HepG2 (cell line): Measurements from ENCODE around the gene ETV5. TPM values are rescaled to one million over a fixed set of nuclear protein-coding genes. Genes with fewer than 3 reads are reported as not detected.

Experiments used
- ARNT2 ChIP-seq: sonication (generic); formaldehyde crosslinking; IDR thresholded peaks from 2 replicates; pipeline ENCODE4 v1.8.0; 2022; ENCODE audit warnings: mild to moderate bottlenecking, low read depth, missing genetic modification reagents, moderate library complexity
- CEBPG ChIP-seq: IDR thresholded peaks from 2 replicates; pipeline ENCODE4 v1.6.1; 2016
- JARID2 ChIP-seq: sonication (generic); formaldehyde crosslinking; IDR thresholded peaks from 2 replicates; pipeline ENCODE4 v1.8.1; 2023; ENCODE audit warnings: missing genetic modification reagents, inconsistent platforms; ENCODE audit not compliant: insufficient replicate concordance
- KAT7 ChIP-seq: IDR thresholded peaks from 2 replicates; pipeline ENCODE4 v1.6.1; 2018; ENCODE audit warnings: borderline replicate concordance, missing compliant biosample characterization
- PAWR ChIP-seq: sonication (generic); formaldehyde crosslinking; IDR thresholded peaks from 2 replicates; pipeline ENCODE4 v1.4.0; 2020; ENCODE audit warnings: missing genetic modification reagents, mild to moderate bottlenecking, borderline replicate concordance
- PITX1 ChIP-seq: sonication (generic); formaldehyde crosslinking; IDR thresholded peaks from 2 replicates; pipeline ENCODE4 v1.5.1; 2020; ENCODE audit warnings: mild to moderate bottlenecking, missing genetic modification reagents
- ZNF3 ChIP-seq: IDR thresholded peaks from 2 replicates; pipeline ENCODE4 v1.7.0; 2017; ENCODE audit warnings: inconsistent platforms
- ZNF724P ChIP-seq: sonication (generic); formaldehyde crosslinking; IDR thresholded peaks from 2 replicates; pipeline ENCODE4 v1.8.0; 2022; ENCODE audit warnings: missing genetic modification reagents, borderline replicate concordance
- ZNF879 ChIP-seq: sonication (generic); formaldehyde crosslinking; IDR thresholded peaks from 2 replicates; pipeline ENCODE4 v1.8.1; 2023; ENCODE audit warnings: missing genetic modification reagents
- polyA plus RNA-seq, 8 experiments: library from polyadenylated mRNA; depleted of rRNA in 3 of 8; stranded (reverse) in 7 of 8; unstranded in 1 of 8; fragments of >200 nt; fragmentation: Illumina TruSeq in 4 of 8; extraction: Trizol in 4 of 8; gene quantifications; 2 replicates each; pipeline versions ENCODE4 v1.2.1 to v1.2.3, GENCODE V29; 2011 to 2016; ENCODE audit warnings: low read depth in 4 of 8, missing spikeins in 1 of 8, mixed read lengths in 1 of 8; ENCODE audit not compliant: insufficient read depth in 1 of 8
- total RNA-seq, 5 experiments: library from RNA; depleted of rRNA; stranded (reverse); fragments of >200 nt; fragmentation: Illumina TruSeq; extraction: Trizol; gene quantifications; 2 replicates each; pipeline ENCODE4 v1.2.3, GENCODE V29; 2016; ENCODE audit warnings: low read depth in 1 of 5
- TF ChIP-seq, protein P1 (sequence below): IDR thresholded peaks from 2 replicates; pipeline ENCODE4 v1.6.1; 2018; ENCODE audit warnings: missing genetic modification reagents, mild to moderate bottlenecking, missing compliant biosample characterization
- TF ChIP-seq, protein P2 (sequence below): sonication (generic); formaldehyde crosslinking; IDR thresholded peaks from 2 replicates; pipeline ENCODE4 v1.8.0; 2022; ENCODE audit warnings: mild to moderate bottlenecking, missing genetic modification reagents, moderate library complexity
- TF ChIP-seq, protein P3 (sequence below): sonication (generic); formaldehyde crosslinking; IDR thresholded peaks from 2 replicates; pipeline ENCODE4 v1.8.0; 2022; ENCODE audit warnings: mild to moderate bottlenecking, missing genetic modification reagents
- TF ChIP-seq, protein P4 (sequence below): sonication (generic); formaldehyde crosslinking; IDR thresholded peaks from 2 replicates; pipeline ENCODE4 v1.4.0; 2020; ENCODE audit warnings: missing genetic modification reagents, mild to moderate bottlenecking, borderline replicate concordance
- TF ChIP-seq, protein P5 (sequence below): sonication (generic); formaldehyde crosslinking; conservative IDR thresholded peaks from 2 replicates; pipeline ENCODE4 v1.8.0; 2022; ENCODE audit warnings: mild to moderate bottlenecking, moderate library complexity, missing genetic modification reagents
- TF ChIP-seq, protein P6 (sequence below): sonication (generic); formaldehyde crosslinking; conservative IDR thresholded peaks from 2 replicates; pipeline ENCODE4 v1.4.0; 2020; ENCODE audit warnings: missing genetic modification reagents
- TF ChIP-seq, protein P7 (sequence below): sonication (generic); formaldehyde crosslinking; IDR thresholded peaks from 2 replicates; pipeline ENCODE4 v1.9.0; 2022; ENCODE audit warnings: missing genetic modification reagents, mild to moderate bottlenecking, borderline replicate concordance

ETV5 gene
- total and polyA plus RNA-seq, 2 of the 13 experiments (the other 11 are each of a cell fraction or from before 2014, with no cell fraction given) = 52.9 to 57.2 TPM

DNA sequence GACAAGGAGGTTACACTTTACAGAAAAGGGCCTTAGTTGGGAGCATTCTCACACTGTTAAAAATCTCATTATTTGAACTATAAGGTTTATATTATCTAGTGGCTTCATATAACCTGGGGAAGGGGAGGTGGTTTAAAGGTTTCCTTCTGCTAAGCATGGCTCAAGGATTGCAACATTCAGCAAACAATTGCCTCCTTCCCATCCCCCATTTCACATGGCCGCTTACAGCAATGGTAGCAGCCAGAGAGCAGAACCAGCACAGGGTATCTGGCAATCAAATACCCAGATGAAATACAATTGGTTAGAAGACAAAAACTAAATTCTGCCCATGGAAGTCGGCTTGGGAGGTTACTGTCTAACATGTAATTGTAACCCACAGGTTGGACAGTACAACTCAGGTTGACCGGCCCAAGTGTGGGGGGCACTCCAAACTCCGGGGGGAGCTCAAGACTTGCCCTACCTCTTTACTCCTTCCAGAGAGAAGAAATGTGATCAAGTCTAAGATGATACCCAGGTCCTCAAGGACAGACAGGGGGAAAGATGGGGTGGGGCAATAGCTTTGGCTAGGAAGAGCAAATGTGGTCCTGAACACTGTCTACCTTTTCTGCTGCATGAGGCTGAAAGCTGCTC, 15.5 kb downstream of the ETV5 start (continued):
- TF ChIP-seq, protein P1, sequence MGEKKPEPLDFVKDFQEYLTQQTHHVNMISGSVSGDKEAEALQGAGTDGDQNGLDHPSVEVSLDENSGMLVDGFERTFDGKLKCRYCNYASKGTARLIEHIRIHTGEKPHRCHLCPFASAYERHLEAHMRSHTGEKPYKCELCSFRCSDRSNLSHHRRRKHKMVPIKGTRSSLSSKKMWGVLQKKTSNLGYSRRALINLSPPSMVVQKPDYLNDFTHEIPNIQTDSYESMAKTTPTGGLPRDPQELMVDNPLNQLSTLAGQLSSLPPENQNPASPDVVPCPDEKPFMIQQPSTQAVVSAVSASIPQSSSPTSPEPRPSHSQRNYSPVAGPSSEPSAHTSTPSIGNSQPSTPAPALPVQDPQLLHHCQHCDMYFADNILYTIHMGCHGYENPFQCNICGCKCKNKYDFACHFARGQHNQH (CRISPR knock-in tag) = 0 out of 2 replicates have a peak, but pooled peaks have one; percentile 30
- TF ChIP-seq, protein P2, sequence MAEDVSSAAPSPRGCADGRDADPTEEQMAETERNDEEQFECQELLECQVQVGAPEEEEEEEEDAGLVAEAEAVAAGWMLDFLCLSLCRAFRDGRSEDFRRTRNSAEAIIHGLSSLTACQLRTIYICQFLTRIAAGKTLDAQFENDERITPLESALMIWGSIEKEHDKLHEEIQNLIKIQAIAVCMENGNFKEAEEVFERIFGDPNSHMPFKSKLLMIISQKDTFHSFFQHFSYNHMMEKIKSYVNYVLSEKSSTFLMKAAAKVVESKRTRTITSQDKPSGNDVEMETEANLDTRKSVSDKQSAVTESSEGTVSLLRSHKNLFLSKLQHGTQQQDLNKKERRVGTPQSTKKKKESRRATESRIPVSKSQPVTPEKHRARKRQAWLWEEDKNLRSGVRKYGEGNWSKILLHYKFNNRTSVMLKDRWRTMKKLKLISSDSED (CRISPR knock-in tag) = no peak
- TF ChIP-seq, protein P3, sequence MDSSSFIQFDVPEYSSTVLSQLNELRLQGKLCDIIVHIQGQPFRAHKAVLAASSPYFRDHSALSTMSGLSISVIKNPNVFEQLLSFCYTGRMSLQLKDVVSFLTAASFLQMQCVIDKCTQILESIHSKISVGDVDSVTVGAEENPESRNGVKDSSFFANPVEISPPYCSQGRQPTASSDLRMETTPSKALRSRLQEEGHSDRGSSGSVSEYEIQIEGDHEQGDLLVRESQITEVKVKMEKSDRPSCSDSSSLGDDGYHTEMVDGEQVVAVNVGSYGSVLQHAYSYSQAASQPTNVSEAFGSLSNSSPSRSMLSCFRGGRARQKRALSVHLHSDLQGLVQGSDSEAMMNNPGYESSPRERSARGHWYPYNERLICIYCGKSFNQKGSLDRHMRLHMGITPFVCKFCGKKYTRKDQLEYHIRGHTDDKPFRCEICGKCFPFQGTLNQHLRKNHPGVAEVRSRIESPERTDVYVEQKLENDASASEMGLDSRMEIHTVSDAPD (CRISPR knock-in tag) = no peak
- TF ChIP-seq, protein P4, sequence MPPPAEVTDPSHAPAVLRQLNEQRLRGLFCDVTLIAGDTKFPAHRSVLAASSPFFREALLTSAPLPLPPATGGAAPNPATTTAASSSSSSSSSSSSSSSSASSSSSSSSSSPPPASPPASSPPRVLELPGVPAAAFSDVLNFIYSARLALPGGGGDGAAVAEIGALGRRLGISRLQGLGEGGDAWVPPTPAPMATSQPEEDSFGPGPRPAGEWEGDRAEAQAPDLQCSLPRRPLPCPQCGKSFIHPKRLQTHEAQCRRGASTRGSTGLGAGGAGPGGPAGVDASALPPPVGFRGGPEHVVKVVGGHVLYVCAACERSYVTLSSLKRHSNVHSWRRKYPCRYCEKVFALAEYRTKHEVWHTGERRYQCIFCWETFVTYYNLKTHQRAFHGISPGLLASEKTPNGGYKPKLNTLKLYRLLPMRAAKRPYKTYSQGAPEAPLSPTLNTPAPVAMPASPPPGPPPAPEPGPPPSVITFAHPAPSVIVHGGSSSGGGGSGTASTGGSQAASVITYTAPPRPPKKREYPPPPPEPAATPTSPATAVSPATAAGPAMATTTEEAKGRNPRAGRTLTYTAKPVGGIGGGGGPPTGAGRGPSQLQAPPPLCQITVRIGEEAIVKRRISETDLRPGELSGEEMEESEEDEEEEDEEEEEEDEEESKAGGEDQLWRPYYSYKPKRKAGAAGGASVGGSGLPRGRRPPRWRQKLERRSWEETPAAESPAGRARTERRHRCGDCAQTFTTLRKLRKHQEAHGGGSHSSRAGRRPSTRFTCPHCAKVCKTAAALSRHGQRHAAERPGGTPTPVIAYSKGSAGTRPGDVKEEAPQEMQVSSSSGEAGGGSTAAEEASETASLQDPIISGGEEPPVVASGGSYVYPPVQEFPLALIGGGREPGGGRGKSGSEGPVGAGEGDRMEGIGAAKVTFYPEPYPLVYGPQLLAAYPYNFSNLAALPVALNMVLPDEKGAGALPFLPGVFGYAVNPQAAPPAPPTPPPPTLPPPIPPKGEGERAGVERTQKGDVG (CRISPR knock-in tag) = no peak
- TF ChIP-seq, protein P5, sequence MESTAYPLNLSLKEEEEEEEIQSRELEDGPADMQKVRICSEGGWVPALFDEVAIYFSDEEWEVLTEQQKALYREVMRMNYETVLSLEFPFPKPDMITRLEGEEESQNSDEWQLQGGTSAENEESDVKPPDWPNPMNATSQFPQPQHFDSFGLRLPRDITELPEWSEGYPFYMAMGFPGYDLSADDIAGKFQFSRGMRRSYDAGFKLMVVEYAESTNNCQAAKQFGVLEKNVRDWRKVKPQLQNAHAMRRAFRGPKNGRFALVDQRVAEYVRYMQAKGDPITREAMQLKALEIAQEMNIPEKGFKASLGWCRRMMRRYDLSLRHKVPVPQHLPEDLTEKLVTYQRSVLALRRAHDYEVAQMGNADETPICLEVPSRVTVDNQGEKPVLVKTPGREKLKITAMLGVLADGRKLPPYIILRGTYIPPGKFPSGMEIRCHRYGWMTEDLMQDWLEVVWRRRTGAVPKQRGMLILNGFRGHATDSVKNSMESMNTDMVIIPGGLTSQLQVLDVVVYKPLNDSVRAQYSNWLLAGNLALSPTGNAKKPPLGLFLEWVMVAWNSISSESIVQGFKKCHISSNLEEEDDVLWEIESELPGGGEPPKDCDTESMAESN (CRISPR knock-in tag) = no peak
- TF ChIP-seq, protein P6, sequence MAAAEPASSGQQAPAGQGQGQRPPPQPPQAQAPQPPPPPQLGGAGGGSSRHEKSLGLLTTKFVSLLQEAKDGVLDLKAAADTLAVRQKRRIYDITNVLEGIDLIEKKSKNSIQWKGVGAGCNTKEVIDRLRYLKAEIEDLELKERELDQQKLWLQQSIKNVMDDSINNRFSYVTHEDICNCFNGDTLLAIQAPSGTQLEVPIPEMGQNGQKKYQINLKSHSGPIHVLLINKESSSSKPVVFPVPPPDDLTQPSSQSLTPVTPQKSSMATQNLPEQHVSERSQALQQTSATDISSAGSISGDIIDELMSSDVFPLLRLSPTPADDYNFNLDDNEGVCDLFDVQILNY (CRISPR knock-in tag) = no peak
- TF ChIP-seq ARNT2 (CRISPR knock-in tag) (no peak), ZNF3 (CRISPR knock-in tag) (no peak), KAT7 (CRISPR knock-in tag) (no peak), PITX1 (CRISPR knock-in tag) (peak; percentile 64; the same call in 1 of the 2 replicates), PAWR (CRISPR knock-in tag) (no peak), JARID2 (CRISPR knock-in tag) (no peak), ZNF879 (CRISPR knock-in tag) (no peak), ZNF724P (CRISPR knock-in tag) (no peak), CEBPG (CRISPR knock-in tag) (peak; percentile 95)
- TF ChIP-seq, protein P7, sequence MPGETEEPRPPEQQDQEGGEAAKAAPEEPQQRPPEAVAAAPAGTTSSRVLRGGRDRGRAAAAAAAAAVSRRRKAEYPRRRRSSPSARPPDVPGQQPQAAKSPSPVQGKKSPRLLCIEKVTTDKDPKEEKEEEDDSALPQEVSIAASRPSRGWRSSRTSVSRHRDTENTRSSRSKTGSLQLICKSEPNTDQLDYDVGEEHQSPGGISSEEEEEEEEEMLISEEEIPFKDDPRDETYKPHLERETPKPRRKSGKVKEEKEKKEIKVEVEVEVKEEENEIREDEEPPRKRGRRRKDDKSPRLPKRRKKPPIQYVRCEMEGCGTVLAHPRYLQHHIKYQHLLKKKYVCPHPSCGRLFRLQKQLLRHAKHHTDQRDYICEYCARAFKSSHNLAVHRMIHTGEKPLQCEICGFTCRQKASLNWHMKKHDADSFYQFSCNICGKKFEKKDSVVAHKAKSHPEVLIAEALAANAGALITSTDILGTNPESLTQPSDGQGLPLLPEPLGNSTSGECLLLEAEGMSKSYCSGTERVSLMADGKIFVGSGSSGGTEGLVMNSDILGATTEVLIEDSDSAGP (CRISPR knock-in tag) = no peak
